ENCODE measurements around the gene OSBPL10.

- TF ChIP-seq CTCF (IDR thresholded peaks at IDR 0.05) (no peak), EP300 (IDR thresholded peaks at IDR 0.05) (no peak)
These were observed 60.8 kb downstream of the OSBPL10 start for GRCh38 chr3:31920310-31920709.
